Lower lobe of right lung (tissue), 2 donors: ENCODE measurements around the gene TBC1D24. TPM values are rescaled to one million over a fixed set of nuclear protein-coding genes. Genes with fewer than 3 reads are reported as not detected.
"Not testable (repeated sequence)": the region's sequence is repeated elsewhere in the genome, so short reads cannot be mapped to it uniquely, and the experiment has no call there.

Experiments used
- ATAC-seq, 2 donors: fragments of 200-7000 bp; cut with Tn5 transposase; one replicate each; pipeline ENCODE4 v1.9.1; 2020 to 2022; ENCODE audit warnings: mild to moderate bottlenecking in 2 of 2, moderate library complexity in 2 of 2
- DNase-seq: peaks from one replicate; pipeline ENCODE4 v3.0.0-alpha.2; 2020
- H3K27ac ChIP-seq: fragments of 200-600 bp; one replicate; pipeline ENCODE4 v1.8.0; 2022
- H3K27me3 ChIP-seq: fragments of 200-600 bp; one replicate; pipeline ENCODE4 v1.8.0; 2022; ENCODE audit warnings: low read depth
- H3K36me3 ChIP-seq: fragments of 200-600 bp; one replicate; pipeline ENCODE4 v1.8.0; 2022; ENCODE audit warnings: mild to moderate bottlenecking
- H3K4me1 ChIP-seq: fragments of 200-600 bp; one replicate; pipeline ENCODE4 v1.8.0; 2022
- H3K4me3 ChIP-seq: fragments of 200-600 bp; one replicate; pipeline ENCODE4 v1.8.0; 2022; ENCODE audit warnings: mild to moderate bottlenecking
- H3K9me3 ChIP-seq: fragments of 200-600 bp; one replicate; pipeline ENCODE4 v1.8.0; 2022
- CTCF ChIP-seq: fragments of 200-600 bp; IDR thresholded peaks from one replicate; pipeline ENCODE4 v1.8.0; 2022; ENCODE audit warnings: antibody characterized with exemption, mild to moderate bottlenecking
- intact Hi-C: fragments of 100-400 bp; cut with DNase I; formaldehyde crosslinking; loops from one replicate; pipeline ENCODE4 v1.11.0; 2022
- total RNA-seq: library from RNA; stranded (reverse); fragmentation: NEBNext Ultra II Directional; extraction: Animal tissue kit (Norgen Biotek cat#: 25700); gene quantifications from one replicate; pipeline ENCODE4 v1.2.1, GENCODE V29; 2021
- donor health status: DM: no; HTN: yes; CAD: no; lungs with severe emphysema.

The TBC1D24 gene
- total RNA-seq, 1 donor from 2014 or later, result 40.2 TPM

GRCh38 chr16:2436110-2436509 lies 38.8 kb upstream of the TBC1D24 start:
- no peak overlapping the region for H3K27ac ChIP-seq
- no peaks in the 10 kb centered on the region for H3K4me1 ChIP-seq
- no peak overlapping the region for H3K4me3 ChIP-seq
- no peak for TF ChIP-seq CTCF
- DNase-seq, result no peak
- H3K9me3 ChIP-seq, result no peaks in the 10 kb centered on the region
- no peak for ATAC-seq
- intact Hi-C loops, result no loop called here
- H3K36me3 ChIP-seq, result peaks cover 23% of the 10 kb centered on the region
- no peaks in the 10 kb centered on the region for H3K27me3 ChIP-seq

GRCh38 chr16:2437032-2437790 lies 37.7 kb upstream of the TBC1D24 start:
- Histone ChIP-seq H3K27ac (no peak overlapping the region), H3K27me3 (no peaks in the 10 kb centered on the region), H3K4me3 (no peak overlapping the region), H3K36me3 (peaks cover 18% of the 10 kb centered on the region), H3K9me3 (no peaks in the 10 kb centered on the region), H3K4me1 (no peaks in the 10 kb centered on the region)
- TF ChIP-seq CTCF, result no peak
- DNase-seq (no peak), ATAC-seq (no peak)
- intact Hi-C loops, result no loop called here

GRCh38 chr16:2438121-2438520 lies 36.8 kb upstream of the TBC1D24 start:
- H3K27ac ChIP-seq, result no peak overlapping the region
- H3K9me3 ChIP-seq, result no peaks in the 10 kb centered on the region
- ATAC-seq, result no peak
- no peak for TF ChIP-seq CTCF
- DNase-seq, result no peak
- H3K27me3 ChIP-seq, result no peaks in the 10 kb centered on the region
- H3K4me1 ChIP-seq, result no peaks in the 10 kb centered on the region
- no peak overlapping the region for H3K4me3 ChIP-seq
- peaks cover 14% of the 10 kb centered on the region for H3K36me3 ChIP-seq
- intact Hi-C loops, result no loop called here

GRCh38 chr16:2439598-2439997 lies 35.3 kb upstream of the TBC1D24 start:
- no peaks in the 10 kb centered on the region for H3K27me3 ChIP-seq
- H3K9me3 ChIP-seq, result no peaks in the 10 kb centered on the region
- no peaks in the 10 kb centered on the region for H3K4me1 ChIP-seq
- intact Hi-C loops, result no loop called here
- H3K36me3 ChIP-seq, result peaks cover 21% of the 10 kb centered on the region
- TF ChIP-seq CTCF, result no peak
- no peak overlapping the region for H3K27ac ChIP-seq
- H3K4me3 ChIP-seq, result no peak overlapping the region
- DNase-seq (no peak), ATAC-seq (no peak)

GRCh38 chr16:2441143-2441804 lies 33.7 kb upstream of the TBC1D24 start:
- H3K4me1 ChIP-seq, H3K9me3 ChIP-seq, ATAC-seq, H3K27ac ChIP-seq, intact Hi-C loops, H3K27me3 ChIP-seq, H3K4me3 ChIP-seq: not testable (repeated sequence)
- peaks cover 36% of the 10 kb centered on the region for H3K36me3 ChIP-seq
- DNase-seq, result peak; percentile 6

- Histone ChIP-seq H3K27ac (no peak overlapping the region), H3K27me3 (no peaks in the 10 kb centered on the region), H3K4me1 (no peaks in the 10 kb centered on the region), H3K36me3 (peaks cover 30% of the 10 kb centered on the region), H3K9me3 (no peaks in the 10 kb centered on the region), H3K4me3 (no peak overlapping the region)
- no peak for TF ChIP-seq CTCF
- DNase-seq (no peak), ATAC-seq (no peak)
- intact Hi-C loops, result no loop called here
Observed at GRCh38 chr16:2443555-2443954, 31.4 kb upstream of the TBC1D24 start.
